Left hindlimb (tissue), 1 donor: ENCODE data around the gene DUS1L.
"Not testable (repeated sequence)": the region's sequence is repeated elsewhere in the genome, so short reads cannot be mapped to it uniquely, and the experiment has no call there.

Experiments
- DNase-seq: peaks from one replicate; pipeline ENCODE4 v3.0.0-alpha.2; 2018

The DUS1L gene

DNA sequence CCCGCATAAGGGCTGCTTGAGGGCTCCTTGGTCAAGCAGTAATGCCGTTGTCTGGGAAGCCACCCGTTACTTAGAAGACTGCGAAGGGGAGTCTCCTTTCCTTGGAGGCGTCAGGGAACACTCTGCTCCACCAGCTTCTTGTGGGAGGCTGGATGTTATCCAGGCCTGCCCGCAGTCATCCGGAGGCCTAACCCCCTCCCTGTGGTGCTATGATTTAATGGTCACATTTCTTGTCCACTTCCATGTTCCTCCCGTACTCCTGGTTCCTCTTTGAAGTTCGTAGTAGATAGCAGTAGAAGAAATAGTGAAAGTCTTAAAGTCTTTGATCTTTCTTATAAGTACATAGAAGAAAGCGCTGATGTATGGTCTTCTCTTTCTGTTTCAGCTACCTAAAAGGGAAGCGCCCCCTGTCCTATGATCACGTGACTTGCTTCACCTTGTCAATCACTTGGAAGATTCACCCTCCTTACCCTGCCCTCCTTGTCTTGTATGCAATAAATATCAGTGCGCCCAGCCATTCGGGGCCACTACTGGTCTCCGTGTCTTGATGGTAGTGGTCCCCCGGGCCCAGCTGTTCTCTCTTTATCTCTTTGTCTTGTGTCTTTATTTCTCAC, 26.7 kb downstream of the DUS1L start:
- DNase-seq = not testable (repeated sequence)

- no peak for DNase-seq
Observed at GRCh38 chr17:82037889-82038195, 27.8 kb downstream of the DUS1L start.

- peak; percentile 97 for DNase-seq
Observed at GRCh38 chr17:82037092-82037888, 28.3 kb downstream of the DUS1L start, which contains the start of gene DCXR. Gene DCXR (minus strand): TSS chr17:82037697. CDS start chr17:82037682, 15 bp downstream.

DNA sequence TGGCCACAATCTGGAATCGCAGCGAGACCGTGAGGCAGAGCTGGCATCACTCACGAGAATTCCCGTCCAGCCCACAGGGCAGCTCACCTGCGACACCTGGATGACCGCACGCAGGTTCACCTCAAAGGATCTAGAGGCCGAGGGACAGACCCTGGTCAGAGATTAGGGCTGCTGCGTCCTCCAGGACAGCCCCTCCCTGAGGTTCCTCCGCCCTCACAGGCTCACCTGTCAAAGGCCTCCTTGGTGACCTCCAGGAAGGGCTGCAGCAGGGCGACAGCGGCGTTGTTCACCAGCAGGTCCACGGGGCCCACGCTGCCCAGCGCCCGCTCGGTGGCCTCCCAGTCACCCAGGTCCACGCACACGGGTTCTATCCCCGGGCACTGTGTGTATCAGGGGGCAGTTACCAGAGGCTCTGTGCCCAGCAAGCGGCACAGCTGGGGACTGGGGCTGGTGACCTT, 28.9 kb downstream of the DUS1L start:
- no peak for DNase-seq

DNA sequence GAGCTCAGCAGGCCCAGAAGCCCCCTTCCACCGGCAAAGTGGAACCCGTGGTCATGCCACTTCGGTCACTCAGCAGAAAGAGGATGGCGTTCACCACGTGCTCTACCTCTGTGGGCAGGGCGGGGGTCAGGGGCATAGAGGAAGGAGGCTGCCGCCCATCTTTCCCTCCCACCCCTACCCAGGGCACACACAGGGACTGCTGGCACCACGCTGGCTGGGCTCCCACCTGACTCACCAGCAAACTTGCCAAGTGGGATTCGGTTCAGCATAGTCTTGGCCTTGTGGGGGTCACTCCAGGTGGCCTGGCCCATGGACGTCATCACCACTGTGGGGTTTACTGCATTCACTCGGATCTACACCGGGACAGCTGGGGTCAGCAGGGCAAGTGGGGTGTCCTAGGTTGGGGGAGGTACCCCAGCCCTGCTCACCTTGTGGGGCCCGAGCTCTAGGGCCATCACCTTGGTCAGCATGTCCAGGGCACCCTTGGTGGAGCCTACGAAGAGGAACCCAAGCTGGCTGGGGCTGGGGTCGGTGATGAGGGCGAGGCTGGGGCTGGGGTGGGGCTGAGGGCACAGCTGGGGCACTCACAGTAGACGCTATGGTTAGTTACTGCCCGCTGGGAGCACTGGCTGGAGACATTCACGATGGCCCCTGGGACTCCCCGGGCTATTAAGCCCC, 29.5 kb downstream of the DUS1L start:
- no peak for DNase-seq

DNA sequence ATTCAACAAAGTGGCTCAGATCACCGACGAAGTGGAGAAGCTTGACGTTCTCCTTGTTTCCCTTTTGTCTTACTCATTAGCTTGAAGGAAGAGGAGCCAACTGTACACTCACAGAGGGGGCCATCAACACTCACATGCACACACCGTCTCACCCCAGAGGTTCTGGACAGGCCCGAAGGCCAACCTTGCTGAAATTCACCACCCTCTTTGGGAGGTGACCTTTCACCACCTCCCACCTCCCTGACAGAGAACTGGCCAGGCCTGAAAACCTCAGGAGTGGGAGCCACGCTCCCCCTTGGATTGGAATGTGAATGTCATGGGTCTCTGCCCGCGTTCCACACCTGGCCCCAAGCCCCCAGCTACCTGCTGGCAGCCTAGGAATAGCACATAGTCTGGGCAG, 30.1 kb downstream of the DUS1L start:
- DNase-seq = no peak

GRCh38 chr17:82034371-82035011, 31.1 kb downstream of the DUS1L start:
- DNase-seq = no peak

GRCh38 chr17:82033359-82034085, 32.1 kb downstream of the DUS1L start:
- no peak for DNase-seq

DNA sequence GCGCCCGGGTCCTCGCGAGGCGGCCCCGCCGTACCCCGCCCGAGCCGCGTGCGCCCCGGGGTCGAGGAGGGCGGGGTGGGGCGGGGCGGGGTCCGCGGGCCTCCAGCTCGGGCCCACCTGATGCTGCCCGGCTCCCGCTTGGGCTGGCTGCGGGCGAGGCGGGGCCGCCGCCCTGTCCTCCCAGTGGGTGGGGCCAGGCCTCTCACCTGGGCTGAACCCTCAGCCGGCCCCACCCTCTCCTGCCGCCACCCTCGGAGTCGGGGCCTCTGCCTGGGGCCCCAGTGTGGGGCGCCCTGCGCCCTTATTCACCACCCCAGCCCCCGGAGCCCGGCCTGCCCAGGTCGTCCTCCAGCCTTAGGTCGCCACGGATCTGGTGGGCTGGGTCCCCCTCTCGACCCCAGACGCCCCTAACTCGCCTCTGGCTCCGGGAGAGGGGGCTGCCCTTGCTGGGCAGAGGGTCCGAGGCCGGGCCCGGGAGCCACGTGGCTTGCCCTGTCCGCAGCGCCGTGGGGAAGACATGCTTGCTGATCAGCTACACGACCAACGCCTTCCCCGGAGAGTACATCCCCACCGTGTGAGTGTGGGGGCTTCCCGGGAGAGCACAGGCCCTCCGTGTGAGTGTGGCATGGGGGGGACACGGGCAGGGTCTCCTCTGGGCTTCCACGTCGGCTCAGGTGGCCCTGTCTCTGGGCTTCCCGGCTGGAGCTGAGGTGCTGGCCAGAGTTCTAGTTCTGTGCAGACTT, 33.5 kb downstream of the DUS1L start:
- no peak for DNase-seq

DNA sequence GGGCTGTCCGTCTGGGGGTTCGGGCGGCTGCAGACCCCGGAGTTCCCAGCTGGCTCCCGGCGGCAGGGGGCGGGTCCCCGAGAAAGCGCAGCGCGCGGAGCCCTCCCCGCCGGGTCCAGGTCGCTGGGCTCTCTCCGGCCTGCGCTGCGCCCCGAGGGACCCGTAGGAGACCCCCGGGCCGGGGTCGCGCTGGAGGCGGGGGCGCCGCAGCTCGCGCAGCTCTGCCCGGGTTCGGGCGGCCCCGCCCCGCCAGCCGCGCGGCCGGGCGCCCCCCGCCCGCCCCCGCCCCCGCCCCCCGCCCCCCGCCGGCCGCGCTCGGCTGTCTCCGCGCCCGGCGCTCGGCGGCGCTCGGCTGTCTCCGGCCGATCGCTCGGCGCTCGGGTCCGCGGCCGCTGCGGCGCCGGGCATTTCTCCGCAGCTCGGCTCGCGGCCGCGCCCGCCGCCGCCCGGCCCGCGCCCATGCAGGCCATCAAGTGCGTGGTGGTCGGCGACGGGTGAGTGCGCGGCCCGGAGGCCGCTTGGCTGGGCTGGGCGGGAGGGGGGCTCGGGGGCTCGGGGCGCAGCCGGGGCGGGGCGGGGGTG, 34.2 kb downstream of the DUS1L start, which contains the start of gene RAC3:
Gene RAC3, plus strand, starts transcription at position 376 of the 582 bp plus-strand sequence. Its CDS starts 84 bp downstream, at position 460.
- DNase-seq = peak; percentile 69

DNA sequence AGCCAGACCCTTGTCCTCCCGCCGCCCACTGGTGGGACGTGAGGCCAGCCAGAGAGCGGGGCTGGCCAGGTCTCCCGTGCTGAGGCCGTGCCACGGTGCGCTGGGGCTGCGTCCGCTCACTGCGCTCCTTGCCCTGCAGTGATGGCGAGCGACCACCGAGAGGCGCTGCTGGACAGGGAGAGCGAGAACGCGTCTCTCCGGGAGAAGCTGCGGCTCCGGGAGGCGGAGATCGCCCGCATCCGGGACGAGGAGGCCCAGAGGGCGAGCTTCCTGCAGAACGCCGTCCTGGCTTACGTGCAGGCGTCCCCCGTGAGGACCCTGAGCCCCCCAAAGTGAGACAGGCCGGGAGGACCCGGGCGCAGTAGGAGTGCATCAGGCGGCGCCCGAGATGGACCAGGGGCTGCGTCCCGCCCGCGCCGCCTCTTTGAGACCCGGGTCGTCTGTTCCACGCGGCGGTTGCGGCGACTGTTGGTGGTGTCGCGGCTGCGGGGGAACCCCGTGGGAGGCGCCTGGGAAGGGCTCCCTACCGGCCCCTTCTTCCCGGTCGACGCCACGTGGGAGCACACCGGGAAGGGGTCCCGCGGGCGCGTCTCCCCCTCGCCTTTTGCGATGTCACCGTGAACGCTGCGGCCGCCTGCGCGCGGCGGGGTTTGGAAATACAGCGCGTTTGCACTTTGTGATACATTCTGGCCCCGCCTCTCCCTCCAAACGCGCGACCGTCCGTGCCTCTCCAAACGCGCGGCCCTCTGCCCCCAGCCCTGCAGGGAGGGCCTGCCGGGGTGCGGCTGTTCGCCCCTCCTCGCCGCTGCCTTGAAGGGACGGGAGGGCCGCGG, 34.9 kb downstream of the DUS1L start:
- DNase-seq = peak; percentile 86

DNA sequence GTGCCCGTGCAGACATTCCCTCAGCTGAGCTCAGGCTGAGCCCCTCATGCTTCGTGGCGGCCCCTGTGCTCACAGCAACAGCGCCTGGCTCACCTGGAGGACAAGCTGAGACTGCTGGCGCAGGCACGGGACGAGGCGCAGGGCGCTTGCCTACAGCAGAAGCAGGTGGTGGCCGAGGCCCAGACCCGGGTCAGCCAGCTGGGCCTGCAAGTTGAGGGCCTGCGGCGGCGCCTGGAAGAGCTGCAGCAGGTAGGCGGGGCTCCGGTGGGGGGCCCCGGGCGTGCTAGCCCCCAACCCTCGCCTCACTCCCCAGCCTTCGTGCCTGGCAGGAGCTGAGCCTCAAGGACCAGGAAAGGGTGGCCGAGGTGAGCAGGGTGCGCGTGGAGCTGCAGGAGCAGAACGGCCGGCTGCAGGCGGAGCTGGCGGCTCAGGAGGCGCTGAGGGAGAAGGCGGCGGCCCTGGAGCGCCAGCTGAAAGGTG, 35.6 kb downstream of the DUS1L start:
- DNase-seq = no peak

DNA sequence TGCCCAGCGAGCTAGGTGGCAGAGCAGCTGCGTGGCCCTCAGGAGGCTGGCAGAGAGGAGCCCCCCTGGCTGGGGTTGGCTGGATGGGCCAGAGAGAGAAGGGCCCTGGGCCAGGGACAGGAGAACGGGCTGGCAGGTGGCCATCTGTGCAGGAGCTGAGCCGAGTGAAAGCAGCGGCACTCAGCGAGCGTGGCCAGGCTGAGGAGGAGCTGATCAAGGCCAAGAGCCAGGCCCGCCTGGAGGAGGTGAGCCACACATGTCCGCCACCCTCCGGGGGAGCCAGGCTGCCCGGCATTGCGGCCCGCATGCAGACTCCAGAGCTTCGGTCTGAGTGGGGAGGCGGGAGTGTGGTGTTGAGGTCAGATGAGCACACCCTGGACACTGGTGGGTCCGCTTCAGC, 36.2 kb downstream of the DUS1L start:
- DNase-seq = no peak

DNA sequence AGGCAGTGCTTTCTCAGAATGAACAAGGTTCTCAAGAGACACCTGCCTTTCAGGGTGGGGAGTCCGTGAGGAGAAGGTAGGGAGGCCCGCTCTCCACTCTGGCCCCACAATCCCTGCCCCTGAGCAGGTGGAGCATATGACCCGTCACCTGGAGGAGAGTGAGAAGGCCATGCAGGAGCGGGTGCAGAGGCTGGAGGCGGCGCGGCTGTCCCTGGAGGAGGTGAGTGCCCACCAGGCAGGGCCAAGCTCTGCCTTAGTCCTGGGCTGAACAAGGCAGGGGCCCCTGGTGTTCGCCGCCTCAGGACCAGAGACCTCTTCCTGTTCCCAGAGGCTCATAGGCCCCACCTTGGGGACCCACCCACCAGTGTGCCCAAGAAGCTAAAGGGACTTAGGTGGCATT, 36.6 kb downstream of the DUS1L start:
- no peak for DNase-seq

DNA sequence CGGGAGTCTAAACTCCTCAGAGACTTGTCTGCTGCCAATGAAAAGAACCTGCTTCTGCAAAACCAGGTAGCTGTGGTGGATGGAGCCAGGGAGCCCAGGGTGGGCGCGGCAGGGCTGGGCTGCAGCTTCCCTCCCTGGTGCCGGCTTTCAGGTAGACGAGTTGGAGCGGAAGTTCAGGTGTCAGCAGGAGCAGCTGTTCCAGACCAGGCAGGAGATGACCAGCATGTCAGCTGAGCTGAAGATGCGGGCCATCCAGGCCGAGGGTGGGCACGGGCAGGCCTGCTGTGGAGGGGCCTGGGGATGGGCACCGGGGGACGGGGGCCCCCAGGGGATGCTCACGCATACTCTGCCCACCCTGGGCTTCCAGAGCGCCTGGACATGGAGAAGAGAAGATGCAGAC, 37.4 kb downstream of the DUS1L start:
- no peak for DNase-seq

GRCh38 chr17:82025401-82026107, 40.0 kb downstream of the DUS1L start:
- no peak for DNase-seq

DNA sequence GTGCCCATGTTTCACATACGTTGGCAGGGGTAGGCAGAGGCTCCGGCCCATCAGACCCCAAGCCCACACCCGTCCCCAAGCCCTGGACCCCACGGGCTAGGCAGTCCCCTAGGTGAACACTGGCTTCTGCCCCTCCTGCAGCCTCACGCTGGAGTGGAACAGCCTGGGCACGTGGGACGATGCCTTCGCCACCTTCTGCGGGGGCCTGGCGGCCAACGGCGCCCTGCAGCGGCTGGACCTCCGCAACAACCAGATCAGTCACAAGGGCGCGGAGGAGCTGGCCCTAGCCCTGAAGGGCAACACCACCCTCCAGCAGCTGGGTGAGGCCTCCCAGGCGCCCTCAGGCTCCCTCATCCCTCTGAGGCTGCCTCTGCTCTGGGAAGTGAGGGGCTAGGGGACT, 40.7 kb downstream of the DUS1L start:
- no peak for DNase-seq

DNA sequence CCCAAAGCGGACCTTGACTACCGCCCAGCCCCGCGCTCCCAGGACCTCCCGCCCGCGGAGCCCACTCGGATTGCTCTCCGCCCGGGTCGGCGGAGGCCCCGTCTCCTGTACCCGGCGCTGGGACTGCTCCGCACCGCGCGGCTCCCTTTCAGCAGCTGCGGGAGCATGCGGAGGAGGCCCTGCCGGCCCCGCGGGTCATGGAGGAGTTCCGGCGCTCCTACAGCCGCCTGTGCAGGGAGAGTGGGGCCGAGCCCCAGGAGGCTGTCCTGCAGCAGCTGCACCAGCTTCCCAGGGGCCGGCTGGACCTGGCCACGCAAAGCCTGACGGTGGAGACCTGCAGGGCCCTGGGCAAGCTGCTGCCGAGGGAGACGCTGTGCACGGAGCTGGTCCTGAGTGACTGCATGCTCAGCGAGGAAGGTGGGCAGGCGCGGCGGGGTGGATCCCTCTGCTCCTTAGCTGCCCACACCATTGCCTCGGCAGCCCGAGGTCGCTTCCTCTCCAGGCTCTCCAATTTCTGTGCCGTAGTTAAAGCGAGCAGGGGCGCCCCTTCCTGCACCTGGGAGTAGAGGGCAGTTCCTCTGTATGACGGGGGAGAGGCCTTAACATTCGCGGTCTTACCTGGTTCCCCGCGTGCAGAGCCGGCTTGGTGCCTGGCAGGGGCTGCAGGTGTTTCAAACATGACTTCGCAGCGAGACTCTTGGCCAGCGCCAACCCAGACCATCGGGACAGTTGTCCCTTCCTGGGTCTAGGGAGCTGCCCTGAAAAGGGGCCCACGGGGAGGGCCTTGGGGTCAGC, 42.0 kb downstream of the DUS1L start:
- DNase-seq = no peak

DNA sequence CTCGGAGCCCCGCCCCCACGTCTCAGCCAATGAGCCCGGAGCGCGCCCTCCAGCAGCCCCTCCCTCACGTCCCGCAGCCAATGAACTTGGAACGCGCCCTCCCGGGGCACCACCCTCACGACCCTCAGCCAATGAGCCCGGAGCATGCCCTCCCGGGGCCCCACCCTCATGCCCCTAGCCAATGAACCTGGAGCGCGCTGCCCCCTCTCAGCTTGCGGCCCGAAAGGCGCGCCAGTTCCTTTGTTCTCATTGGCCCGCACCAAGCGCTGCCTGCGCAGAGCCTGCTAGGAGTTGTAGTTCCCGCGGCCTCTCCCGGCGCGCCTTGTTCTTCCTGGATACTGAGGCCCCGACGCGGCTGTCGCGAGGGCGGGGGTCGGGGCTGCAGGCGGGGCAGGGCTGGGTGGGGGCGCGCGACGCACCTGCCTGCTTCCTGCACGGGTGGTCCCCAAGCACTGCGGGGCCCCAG, 42.6 kb downstream of the DUS1L start, which contains the start of gene LRRC45:
Gene LRRC45, plus strand, starts transcription at position 325 of the 466 bp plus-strand sequence. CDS start 339 bp downstream, outside the sequence.
- DNase-seq = peak; percentile 100
